CD4-positive, alpha-beta T cell treated with Interleukin-6 for 4 hours (primary cell): Measurements from ENCODE around the gene SEC16A.
"Not testable (repeated sequence)": the region's sequence is repeated elsewhere in the genome, so short reads cannot be mapped to it uniquely, and the experiment has no call there.

ENCODE experiments used
- DNase-seq: peaks from one replicate; pipeline ENCODE4 v3.0.0-alpha.2; 2020; ENCODE audit warnings: mixed read lengths

Gene SEC16A

GRCh38 chr9:136437430-136437829, 45.4 kb downstream of the SEC16A start:
- DNase-seq: no peak

GRCh38 chr9:136436055-136436634, 46.7 kb downstream of the SEC16A start:
- no peak for DNase-seq

GRCh38 chr9:136434580-136435169, 48.2 kb downstream of the SEC16A start:
- no peak for DNase-seq

- no peak for DNase-seq
Observed at GRCh38 chr9:136433849-136434579, 48.8 kb downstream of the SEC16A start.

- DNase-seq: no peak
Observed at GRCh38 chr9:136433043-136433715, 49.7 kb downstream of the SEC16A start.

- no peak for DNase-seq
Observed at GRCh38 chr9:136432591-136432990, 50.2 kb downstream of the SEC16A start.

GRCh38 chr9:136431782-136432350, 51.0 kb downstream of the SEC16A start:
- no peak for DNase-seq

- DNase-seq: no peak
Observed at GRCh38 chr9:136430588-136431234, 52.1 kb downstream of the SEC16A start.

- no peak for DNase-seq
Observed at GRCh38 chr9:136429683-136430491, 53.0 kb downstream of the SEC16A start.

GRCh38 chr9:136429075-136429628, 53.7 kb downstream of the SEC16A start:
- no peak for DNase-seq

- no peak for DNase-seq
Observed at GRCh38 chr9:136426787-136427186, 56.1 kb downstream of the SEC16A start.

- not testable (repeated sequence) for DNase-seq
Observed at GRCh38 chr9:136425367-136425766, 57.5 kb downstream of the SEC16A start.

GRCh38 chr9:136424750-136425362, 58.0 kb downstream of the SEC16A start:
- no peak for DNase-seq

GRCh38 chr9:136423432-136424146, 59.3 kb downstream of the SEC16A start:
- DNase-seq: no peak

- no peak for DNase-seq
Observed at GRCh38 chr9:136422876-136423275, 60.0 kb downstream of the SEC16A start.

- no peak for DNase-seq
Observed at GRCh38 chr9:136421791-136422190, 61.0 kb downstream of the SEC16A start.

GRCh38 chr9:136419092-136419420, 63.8 kb downstream of the SEC16A start:
- DNase-seq: no peak

GRCh38 chr9:136418182-136419091, 64.4 kb downstream of the SEC16A start:
- DNase-seq: no peak

- DNase-seq: no peak
Observed at GRCh38 chr9:136416914-136417313, 65.9 kb downstream of the SEC16A start.
